H1 (cell line): ENCODE results near the gene LCN6.

ENCODE experiments used
- CEBPB ChIP-seq: IDR thresholded peaks from 2 replicates; pipeline ENCODE4 v1.6.1; 2012; ENCODE audit warnings: low read depth, low read length
- CTCF ChIP-seq, 3 experiments: IDR thresholded peaks; 1 replicate in 2 of 3; 2 replicates in 1 of 3; pipeline versions ENCODE4 v1.5.1 to v1.6.1; 2011; ENCODE audit warnings: low read length in 3 of 3, mild to moderate bottlenecking in 3 of 3, inconsistent platforms in 2 of 3, low read depth in 1 of 3, moderate library complexity in 1 of 3; ENCODE audit not compliant: insufficient read depth in 1 of 3; ENCODE audit errors: control extremely low read depth in 1 of 3
- EZH2 ChIP-seq: fragments of 200-600 bp; sonication (generic); IDR thresholded peaks from 2 replicates; pipeline ENCODE4 v1.7.1; 2012; ENCODE audit warnings: low read depth, mild to moderate bottlenecking, moderate library complexity, low read length, inconsistent platforms; ENCODE audit not compliant: severe bottlenecking
- JUND ChIP-seq: IDR thresholded peaks from 2 replicates; pipeline ENCODE4 v1.6.1; 2011; ENCODE audit warnings: mild to moderate bottlenecking, improper control_type of control experiment, low read length
- KDM4A ChIP-seq: IDR thresholded peaks from one replicate; pipeline ENCODE4 v1.7.1; 2012; ENCODE audit warnings: low read depth, mild to moderate bottlenecking, moderate library complexity, low read length, inconsistent platforms; ENCODE audit not compliant: severe bottlenecking
- MAX ChIP-seq: IDR thresholded peaks from 2 replicates; pipeline ENCODE4 v1.6.1; 2012; ENCODE audit warnings: inconsistent platforms
- POLR2AphosphoS5 ChIP-seq: IDR thresholded peaks from 2 replicates; pipeline ENCODE4 v1.6.1; 2011; ENCODE audit warnings: low read depth, low read length
- SRF ChIP-seq: IDR thresholded peaks from 2 replicates; pipeline ENCODE4 v1.6.1; 2011; ENCODE audit warnings: mild to moderate bottlenecking, low read depth, low read length, moderate library complexity
- YY1 ChIP-seq: IDR thresholded peaks from 2 replicates; pipeline ENCODE4 v1.6.1; 2011; ENCODE audit warnings: low read depth, mild to moderate bottlenecking, low read length

GRCh38 chr9:136782452-136782851, 34.1 kb upstream of the LCN6 start:
- TF ChIP-seq CTCF (IDR thresholded peaks at IDR 0.05; ENCODE audit: control extremely low read depth in 1 of 3, insufficient read depth in 1 of 3, low read depth in 1 of 3, low read length in 3 of 3) (no peak), YY1 (no peak), MAX (no peak), EZH2 (no peak), POLR2AphosphoS5 (no peak), SRF (no peak), KDM4A (no peak), JUND (no peak), CEBPB (no peak)
